HK-2 (cell line): ENCODE results near the gene CSNK1G2.
"Not testable (repeated sequence)": the region's sequence is repeated elsewhere in the genome, so short reads cannot be mapped to it uniquely, and the experiment has no call there.

Experiments
- DNase-seq: peaks from one replicate; pipeline ENCODE4 v3.0.0-alpha.2; 2018; ENCODE audit not compliant: unreplicated experiment

The CSNK1G2 gene

DNA sequence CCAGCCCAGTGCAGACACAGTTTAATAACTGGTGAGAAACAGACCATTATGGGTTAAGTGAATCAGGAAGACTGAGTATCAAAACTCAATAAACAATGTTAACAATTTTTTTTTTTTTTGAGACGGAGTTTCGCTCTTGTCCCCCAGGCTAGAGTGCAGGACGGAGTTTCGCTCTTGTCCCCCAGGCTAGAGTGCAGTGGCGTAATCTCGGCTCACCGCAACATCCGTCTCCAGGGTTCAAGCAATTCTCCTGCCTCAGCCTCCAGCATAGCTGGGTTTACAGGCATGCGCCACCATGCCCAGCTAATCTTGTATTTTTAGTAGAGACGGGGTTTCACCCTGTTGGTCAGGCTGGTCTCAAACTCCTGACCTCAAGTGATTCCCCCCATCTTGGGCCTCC is 47.5 kb downstream of the CSNK1G2 start:
- DNase-seq = not testable (repeated sequence)

DNA sequence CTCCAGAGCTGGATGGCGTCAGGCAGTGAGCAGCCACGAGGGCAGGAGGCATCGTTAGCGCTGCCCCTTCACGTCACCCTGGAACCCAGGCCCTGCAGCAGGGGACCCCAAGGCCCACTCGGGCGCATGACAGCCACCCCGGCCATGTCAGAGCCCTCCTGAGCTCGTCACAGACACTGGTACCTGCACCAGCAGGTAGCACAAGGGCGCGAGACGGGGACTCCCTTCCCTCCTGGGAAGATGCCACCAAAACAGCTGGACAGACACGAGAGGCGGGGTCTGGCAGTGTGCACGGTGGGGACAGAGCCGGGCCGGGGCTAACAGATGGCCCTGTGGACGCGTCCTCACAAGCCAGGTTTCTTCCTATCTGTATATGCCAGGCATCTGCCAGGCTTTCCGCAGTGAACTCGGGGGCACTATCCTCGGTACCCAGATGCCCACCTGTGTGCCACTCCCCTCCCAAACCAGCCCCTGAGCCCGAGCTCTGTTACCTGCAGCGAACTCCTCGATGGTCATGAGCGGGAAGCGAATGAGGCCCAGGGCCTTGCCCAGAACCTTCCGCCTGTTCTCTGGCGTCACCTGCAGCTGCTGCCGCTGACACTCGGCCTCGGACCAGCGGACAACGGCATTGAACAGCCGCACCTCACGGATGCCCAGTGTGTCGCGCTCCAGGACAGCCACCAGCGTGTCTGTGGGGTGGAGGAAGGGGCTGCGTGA is 48.7 kb downstream of the CSNK1G2 start:
- no peak for DNase-seq

DNA sequence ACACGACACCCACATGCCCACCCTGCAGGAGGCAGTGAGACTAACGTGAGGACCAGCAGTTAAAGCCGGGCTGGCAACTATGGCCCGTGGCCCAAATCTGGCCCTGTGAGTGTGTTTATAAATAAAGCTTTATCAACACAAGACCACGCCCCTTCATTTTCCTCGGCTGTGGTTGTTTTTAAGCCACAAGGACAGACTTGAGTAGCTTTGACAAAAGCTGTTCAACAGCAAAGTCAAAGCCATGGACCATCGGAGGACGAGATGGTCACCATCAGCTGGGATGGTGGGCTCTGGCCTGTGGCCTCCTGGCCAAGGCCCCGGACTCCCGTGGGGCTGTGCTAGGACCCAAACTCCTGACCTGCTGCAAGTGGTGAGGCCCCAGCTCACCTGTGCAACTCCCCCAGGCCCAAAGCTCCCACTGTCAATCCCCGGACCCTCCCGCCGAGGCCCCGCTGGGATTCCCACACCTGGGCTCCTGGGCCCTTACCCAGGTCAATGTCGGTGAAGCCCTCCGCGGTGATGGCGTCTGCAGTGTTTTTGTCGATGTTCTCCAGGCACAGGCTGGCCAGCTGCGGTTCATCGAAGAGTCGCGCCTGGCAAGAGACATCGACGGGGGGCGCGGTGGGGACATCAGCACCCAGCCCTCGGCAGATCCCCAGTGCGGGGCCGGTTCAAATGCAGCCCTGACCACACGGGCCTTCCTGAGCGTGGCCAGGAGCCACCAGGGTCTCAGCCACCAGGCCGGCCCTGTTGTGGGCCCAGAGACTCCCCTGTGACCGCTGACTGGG is 49.5 kb downstream of the CSNK1G2 start:
- no peak for DNase-seq

DNA sequence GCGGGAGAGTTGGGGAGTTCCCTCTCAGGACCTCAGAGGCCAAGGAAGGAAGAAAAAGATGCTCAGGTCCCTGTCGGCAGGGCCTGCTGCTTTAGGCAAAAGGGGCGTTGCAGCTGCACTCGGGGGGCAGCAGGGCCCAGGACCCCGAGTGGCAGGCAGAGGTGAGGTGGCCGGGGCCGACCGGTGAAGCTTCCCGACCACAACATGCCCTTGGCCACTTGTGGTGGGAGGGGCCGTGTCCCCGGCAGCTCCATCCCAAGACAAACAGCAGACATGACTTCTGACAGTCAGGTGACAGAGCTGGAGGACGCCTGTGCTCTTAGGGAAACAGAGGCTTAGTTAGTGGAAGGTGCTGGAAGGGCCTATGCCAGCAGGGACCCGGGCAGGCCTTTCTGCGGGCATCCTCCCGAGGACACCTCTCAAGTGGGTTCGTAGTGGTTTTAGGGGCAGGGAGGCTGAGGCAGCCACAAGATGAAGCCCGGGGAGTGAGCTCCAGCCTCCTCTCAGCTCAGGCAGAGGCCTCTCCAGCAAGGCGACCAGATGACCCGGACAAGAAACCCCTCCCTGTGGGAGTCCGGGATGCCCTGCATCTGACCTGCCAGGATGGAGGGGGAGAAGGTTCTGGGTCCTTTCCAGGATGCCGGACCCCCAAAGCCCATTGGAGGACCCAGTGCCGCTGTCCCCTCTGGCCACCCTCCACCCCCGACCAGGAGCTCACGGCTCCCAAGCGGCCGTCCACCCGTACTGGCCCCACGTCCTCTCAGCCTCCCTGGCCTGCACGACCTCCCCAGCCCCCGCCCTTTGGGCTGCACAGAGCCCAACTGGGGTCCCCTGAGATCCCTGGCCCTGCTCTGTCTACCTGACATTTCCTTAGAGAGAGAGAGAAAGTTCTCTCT is 50.3 kb downstream of the CSNK1G2 start:
- DNase-seq = no peak

DNA sequence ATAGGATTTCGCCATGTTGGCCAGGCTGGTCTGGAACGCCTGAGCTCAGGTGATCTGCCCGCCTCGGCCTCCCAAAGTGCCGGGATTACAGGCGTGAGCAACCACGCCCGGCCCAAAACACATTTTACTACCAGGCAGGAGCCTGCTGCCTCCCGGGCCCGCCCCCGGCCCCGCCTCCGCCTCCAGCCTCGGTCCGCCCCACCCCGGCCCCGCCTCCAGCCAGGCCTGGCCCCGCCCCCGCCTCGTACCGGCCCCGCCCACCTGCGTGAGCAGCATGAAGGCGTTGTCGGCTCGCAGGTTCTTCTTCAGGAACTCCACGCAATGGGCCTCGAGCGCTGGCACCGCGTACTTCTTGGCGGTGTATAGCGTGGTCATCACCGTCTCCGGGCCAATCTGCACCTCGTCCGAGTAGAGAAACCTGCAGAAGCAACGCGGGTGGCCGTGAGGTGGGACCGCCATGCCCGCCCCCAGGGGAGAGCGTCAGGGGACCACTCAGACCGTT is 51.8 kb downstream of the CSNK1G2 start:
- DNase-seq = no peak

DNA sequence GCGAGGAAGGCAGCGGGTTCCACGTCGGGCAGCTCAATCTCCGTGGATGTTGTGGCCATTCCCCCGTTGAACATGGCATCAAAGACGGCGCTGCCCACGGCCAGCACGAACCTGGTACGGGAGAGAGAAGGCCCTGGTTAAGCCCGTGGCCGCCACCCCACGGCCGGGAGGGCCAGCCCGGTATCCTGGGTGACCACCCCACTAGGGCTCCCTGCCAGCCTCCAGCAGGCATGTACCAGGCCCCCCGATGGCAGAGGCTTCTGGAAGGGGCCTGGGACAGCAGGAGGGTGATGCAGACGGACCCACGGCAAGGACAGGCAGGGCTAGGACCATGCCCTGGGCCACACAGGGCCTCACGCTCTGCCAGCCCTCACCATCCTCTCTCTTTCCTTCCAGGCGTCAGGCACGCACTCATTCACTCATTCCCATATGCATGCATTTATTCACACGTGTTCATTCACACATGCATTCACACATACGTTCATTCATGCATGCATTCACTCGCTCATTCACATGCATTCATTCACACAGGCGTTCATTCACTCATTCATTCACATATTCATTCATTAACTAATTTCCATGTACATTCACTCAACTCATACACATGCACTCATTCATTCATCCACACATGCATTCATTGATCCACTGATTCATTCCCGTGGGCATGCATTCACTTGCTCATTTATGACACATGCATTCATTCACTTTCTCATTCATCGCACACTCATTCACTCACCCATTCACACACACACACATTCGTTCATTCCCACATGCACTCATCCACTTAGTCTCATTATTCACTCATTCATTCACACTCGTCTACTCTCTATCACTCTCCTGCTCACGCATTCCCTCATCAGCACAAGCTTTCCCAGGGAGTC is 56.6 kb downstream of the CSNK1G2 start:
- no peak for DNase-seq

DNA sequence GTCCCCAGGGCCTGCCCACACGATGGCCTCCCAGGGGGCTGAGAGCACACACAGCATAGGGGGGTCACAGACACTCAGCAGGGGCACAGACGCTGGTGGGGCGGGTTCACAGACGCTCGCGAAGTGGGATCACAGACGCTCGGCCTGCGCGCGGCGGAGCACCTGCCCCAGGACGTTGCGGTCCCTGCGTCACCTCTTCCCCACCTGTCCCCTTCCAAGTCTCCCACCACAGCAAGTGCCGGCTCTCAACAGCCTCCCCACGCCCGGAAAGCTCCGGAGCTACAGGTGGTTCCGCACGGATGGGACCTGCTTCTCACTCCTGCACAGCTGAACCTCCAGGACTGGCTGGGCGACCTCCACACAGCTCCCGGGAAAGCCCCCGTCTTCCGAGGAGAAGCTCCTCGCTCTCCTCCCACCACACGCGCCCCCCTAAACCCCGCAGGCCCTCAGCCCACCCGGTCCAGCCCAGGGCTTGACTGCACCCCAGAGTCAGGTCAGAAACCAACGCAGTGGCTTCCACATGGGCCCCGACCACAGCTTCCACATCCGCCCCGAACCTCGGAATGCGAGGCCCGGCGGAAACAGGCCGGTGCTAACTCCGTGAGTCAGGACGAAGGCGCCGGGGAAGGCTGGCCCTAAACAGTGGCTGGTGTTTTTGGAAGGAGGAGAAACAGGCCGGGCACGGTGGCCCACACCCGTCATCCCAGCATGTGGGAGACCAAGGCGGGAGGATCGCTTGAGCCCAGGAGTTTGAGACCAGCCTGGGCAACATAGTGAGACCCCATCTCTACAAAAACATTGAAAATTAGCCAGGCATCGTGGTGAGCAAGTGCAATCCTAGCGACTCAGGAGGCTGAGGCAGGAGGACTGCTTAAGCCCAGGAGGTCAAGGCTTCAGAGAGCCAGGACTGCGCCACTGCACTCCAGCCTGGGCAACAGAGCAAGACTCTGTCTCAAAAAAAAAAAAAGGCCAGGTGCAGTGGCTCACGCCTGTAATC is 58.0 kb downstream of the CSNK1G2 start:
- DNase-seq = no peak

DNA sequence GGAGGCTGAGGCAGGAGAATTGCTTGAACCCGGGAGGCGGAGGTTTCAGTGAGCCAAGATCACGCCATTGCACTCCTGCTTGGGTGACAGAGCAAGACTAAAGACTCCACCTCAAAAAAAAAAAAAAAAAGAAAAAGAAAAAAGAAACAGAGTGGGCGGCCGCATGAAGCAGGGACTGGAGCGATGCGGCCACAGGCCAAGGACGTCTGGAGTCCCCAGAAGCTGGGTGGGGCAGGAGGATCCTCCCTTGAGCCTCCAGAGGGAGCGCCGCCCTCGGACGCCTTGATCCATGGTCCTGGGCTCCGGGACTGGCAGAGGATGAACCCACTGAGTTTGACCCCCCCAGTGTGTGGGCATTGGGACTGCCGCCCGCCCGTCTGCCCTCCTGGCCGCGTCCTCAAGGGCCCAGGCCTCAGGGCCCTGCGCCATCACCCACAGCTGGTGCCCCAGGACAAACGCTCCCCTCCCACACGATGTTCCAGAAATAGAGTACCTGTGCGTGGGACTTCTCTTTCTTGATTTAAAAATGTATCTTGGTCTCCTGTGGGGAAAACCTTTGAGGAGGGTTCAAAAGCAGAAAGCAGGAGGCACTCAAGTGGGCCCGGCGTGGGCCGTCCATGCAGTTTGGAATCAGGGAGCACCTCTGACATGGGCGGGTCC is 59.0 kb downstream of the CSNK1G2 start:
- no peak for DNase-seq

DNA sequence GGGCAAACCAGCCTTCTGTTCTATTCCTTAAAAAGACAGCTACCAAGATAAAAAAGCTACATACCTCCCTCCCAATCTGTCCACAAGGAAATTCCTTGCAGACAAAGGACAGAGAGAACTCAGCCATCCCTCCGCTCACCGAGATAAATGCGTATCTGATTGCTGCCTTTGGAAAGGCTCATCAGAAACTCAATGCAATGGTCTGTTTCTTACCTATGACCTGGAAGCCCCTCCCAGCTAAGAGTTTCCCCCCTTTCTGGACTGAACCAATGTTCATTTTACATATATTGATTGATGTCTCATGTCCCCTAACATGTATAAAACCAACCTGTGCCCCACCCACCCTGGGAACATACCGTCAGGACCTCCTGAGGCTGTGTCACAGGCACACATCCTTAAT is 62.9 kb downstream of the CSNK1G2 start:
- DNase-seq = no peak

DNA sequence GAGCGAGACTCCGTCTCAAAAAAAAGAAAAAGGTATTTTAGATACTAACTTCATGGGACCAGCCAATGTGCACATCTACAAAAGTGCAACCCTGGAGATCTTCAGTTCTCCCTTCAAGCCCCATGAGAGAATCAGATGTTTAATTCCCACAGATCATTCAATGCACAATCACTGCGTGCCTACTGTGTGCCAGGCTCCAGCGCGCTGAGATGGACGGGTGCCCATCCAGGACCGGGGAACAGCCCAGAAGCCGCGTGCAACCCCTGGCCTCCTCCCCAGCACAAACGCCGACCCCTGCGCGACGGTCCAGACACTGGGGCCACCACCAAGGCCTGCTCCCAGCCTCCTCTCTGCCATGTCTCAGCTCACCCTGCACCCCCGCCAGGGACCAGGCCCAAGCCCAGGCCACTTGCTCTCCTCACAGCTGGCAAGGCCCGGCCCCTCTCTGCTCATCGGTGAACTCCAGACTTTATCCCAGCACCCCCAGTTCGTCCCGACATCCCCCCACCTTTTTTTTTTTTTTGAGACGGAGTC is 69.2 kb downstream of the CSNK1G2 start:
- DNase-seq = no peak

DNA sequence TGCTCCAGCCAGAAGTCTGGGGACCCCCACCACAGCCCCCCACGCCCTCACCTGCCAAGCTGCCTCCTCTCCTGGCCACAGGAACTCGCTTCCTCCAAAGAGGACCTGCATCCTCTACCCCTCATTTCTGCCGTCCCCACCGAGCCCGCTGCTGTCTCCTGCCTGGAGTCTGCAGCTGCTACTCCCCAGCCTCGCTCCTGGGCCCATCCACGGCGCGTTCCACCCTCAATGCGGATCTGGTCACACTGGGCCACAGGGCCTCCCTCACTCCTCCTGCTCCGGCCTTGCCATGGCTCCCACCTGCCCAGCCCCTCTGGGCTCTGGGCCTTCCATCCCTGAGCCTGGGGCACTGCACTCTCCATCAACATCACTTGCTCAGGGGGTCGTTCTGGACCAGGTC is 70.2 kb downstream of the CSNK1G2 start:
- no peak for DNase-seq

DNA sequence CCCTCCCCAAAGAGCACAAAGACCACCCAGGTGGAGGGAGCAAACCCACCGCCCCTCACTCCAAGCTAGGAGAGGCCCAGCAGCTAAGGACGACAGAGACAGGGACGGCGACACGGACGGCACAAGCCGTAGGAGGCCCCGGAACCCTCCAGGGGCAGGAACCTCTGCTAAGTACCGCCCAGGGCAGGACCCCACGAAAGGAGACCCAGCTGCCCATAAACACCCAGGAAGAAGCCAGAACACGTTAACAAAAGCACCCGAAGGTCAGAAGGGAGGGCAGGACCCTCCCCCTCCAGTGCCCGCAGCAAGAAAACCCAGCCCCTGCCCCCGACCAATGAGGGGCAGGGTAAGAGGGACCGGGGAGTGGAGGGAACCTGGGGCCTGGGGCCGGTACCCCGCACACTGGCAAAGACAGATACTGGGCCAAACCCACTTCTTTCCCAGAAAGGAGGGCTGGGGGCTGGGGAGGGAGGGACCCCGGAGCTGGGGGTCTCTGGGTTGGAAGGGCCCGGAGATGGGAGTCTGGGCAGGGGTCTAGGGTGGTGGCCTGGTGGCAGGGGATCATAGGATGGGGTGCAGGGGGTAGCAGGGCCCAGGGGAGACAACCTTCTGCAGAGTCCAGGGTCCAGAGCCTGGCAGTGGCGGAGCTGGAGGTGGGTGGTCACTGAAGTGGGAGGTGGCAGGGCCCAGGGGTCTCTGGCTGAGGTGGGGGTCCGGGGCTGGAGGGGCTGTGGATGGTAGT is 72.1 kb downstream of the CSNK1G2 start:
- DNase-seq = no peak

DNA sequence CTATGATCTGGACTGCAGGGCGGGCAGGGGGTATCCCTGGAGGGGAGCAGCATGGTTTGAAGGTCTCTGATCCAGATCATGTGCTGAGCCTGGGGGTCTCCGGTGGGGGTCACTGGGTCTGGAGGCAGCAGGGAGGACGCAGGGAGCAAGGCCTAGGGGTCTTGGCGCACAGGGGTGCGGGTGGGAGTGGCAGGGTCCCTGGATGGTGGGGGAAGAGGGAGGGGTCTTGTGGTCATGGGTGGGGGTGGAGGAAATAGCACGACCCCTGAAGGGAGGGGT is 72.7 kb downstream of the CSNK1G2 start:
- DNase-seq = no peak

DNA sequence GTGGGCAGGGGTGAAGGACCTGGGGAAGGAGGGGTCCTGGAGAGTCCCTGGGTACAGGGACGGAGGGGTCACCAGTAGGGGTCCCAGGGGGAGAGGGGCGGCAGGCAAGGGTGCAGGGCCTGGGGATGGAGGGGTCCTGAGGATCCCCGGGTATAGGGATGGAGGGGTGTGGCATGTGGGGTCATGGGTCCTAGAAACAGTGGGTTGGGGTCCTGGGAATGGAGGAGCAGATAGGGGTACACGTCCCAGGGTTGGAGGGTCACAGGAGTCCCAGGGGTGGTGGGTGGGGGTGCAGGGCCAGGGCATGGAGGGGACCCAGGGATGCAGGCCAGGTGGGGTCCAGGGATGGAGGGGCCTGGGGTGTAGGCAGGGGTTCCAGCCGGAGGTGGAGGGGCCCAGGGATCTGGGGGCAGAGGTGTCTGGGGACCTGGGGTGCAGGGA is 73.2 kb downstream of the CSNK1G2 start:
- no peak for DNase-seq

DNA sequence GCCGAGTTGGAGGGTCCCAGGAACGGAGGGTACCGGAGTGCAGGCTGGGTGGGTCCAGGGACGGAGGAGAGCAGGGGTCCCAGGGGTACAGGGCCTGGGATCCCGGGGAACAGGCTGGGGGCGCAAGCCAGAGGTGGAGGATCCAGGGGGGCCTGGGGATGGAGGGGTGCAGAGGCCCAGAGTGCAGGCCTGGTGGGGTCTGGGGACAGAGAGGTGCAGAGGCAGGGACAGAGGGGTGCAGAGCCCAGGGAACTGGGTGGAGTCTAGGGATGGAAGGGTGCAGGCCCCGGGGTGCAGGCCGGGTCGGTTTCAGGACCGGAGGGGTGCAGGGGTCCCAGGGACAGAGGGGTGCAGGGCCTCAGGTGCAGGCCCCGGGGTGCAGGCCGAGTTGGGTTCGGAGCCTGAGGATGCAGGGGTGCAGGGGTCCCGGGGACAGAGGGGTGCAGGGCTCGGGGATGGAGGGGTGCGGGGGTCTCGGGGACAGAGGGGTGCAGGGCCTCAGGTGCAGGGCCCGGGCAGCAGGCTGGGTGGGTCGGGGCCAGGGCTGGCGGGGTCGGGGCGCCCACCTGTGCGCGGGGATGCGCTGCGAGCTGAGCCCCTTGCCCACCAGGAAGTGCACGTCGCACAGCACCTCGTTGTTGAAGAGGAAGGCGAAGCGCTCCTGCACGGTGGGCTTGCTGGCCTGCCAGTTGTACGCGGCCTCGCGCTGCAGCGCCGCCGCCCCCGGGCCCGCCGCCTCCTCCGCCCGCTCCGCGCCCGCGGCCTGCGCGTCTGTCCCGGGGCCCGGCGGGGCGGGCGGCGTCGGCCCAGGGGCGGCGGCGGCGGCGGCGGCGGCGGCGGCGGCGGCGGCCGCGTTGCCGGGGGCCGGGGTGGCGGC is 74.0 kb downstream of the CSNK1G2 start:
- DNase-seq = no peak

DNA sequence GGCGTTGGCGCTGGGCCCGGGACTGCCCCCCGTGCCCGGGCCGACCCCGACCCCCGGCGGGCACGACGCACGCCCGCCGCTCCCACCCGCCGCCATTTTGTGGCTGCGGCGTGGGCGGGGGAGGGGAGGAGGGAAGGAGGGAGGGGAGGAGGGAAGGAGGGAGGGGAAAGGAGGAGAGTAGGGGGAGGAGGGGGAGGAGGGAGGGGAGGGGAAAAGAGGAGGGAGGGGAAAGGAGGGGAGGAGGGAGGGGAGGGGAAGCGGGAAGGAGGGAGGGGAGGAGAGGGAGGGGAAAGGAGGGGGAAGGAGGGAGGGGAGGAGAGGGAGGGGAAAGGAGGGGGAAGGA is 74.6 kb downstream of the CSNK1G2 start, which contains the start of gene BTBD2:
Gene BTBD2, minus strand, starts transcription at position 107 of the 343 bp plus-strand sequence. Its CDS starts 11 bp downstream, at position 96.
- peak; percentile 35 for DNase-seq

DNA sequence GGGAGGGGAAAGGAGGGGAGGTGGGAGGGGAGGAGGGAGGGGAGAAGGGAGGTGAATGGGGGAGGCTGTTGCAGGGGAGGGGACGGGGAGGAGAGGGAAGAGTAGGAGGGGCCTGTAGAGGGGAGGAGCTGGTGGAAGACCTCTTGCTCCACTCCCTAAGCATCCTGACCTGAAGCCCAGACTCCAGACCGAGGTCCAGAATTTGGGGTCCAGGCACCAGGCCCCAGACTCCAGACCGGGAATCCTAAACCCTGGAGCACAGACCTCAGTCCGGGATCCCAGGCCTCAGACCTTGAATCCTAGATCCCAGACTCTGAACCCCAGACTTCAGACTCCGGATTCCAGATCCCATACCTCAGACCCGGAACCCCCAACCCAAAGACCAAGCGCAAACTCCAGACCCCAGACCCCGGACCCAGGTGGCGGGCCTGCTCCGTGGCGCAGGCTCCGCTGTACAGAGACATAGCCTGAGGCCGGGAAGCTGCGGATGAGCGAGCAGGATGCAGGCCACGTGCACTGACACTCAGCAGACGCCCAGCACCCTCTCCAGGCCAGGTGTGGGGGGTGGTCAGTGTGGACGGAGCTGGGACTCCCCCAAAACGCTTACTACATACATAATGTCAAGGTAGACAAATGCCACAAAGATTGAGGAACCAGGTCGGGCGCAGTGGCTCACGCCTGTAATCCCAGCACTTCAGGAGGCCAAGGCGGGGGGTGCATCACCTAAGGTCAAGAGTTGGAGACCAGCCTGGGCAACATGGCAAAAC is 75.3 kb downstream of the CSNK1G2 start:
- peak; percentile 67 for DNase-seq
